ENCODE data around the gene ALPK1.

Gene ALPK1

DNA sequence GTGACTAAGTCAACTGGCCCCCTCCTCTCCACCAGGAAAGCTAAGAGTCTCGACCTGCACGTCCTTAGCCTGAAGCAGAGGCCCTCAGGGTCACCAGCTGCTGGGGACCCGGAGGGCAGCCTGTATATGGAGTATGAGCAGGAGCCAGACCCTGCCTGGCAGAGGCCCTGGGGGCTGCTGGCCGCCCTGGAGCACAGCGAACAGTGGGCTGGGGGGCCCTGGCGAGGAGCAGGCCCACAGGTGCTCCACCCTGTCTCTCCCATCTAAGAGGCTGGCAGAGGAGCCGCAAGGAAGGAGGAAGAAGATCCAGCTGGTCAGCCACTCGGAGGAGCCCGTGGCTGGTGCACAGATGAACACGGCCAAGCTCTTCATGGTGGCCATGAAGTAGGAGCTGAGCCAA is 61.2 kb downstream of the ALPK1 start:
- H3K4me3 ChIP-seq (ENCODE audit: low read depth, low read length): no peak overlapping the region
- DNase-seq (ENCODE audit: low read depth): no peak
- TF ChIP-seq, protein P1, sequence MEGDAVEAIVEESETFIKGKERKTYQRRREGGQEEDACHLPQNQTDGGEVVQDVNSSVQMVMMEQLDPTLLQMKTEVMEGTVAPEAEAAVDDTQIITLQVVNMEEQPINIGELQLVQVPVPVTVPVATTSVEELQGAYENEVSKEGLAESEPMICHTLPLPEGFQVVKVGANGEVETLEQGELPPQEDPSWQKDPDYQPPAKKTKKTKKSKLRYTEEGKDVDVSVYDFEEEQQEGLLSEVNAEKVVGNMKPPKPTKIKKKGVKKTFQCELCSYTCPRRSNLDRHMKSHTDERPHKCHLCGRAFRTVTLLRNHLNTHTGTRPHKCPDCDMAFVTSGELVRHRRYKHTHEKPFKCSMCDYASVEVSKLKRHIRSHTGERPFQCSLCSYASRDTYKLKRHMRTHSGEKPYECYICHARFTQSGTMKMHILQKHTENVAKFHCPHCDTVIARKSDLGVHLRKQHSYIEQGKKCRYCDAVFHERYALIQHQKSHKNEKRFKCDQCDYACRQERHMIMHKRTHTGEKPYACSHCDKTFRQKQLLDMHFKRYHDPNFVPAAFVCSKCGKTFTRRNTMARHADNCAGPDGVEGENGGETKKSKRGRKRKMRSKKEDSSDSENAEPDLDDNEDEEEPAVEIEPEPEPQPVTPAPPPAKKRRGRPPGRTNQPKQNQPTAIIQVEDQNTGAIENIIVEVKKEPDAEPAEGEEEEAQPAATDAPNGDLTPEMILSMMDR (IDR thresholded peaks at IDR 0.05; ENCODE audit: control insufficient read depth, extremely low read depth, insufficient read depth): no peak

DNA sequence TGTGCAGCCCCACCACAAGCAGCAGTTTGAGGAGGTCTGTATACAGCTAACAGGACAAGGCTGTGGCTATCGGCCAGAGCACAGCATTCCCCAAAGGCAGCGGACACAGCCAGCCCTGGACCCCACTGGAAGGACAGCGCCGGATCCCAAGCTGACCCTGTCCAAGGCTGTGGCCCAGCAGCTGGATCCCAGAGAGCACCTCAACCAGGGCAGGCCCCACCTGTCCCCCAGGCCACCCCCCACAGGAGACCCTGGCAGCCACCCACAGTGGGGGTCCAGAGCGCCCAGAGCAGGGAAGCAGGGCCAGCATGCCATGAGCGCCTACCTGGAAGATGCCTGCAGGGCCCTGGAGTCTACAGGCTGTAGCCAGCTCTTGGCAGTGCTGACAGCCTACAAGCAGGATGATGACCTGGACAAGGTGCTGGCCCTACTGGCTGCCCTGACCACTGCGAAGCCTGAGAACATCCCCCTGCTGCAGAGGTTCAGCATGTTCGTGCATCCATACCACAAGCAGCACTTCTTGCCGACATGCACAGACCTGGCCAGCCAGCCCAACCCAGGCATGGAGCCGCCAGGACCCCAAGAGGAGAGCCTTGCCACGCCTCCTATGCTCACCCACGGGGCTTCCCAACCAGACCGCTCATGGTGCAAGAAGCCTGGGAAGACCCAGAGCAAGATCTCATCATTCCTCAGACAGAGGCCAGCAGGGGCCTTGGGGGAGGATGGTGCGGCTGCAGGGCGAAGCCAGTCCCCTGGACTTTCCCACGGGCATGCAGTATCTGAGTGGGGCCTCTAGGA is 62.0 kb downstream of the ALPK1 start:
- no peak for DNase-seq (ENCODE audit: low read depth)
- H3K4me3 ChIP-seq (ENCODE audit: low read depth, low read length): no peak overlapping the region
- TF ChIP-seq, protein P1 (IDR thresholded peaks at IDR 0.05; ENCODE audit: control insufficient read depth, extremely low read depth, insufficient read depth): no peak

GRCh38 chr4:112361181-112361791 is 64.1 kb downstream of the ALPK1 start:
- TF ChIP-seq, protein P1 (IDR thresholded peaks at IDR 0.05; ENCODE audit: control insufficient read depth, extremely low read depth, insufficient read depth): no peak
- DNase-seq (ENCODE audit: low read depth): no peak
- H3K4me3 ChIP-seq (ENCODE audit: low read depth, low read length): no peak overlapping the region

- DNase-seq (ENCODE audit: low read depth): no peak
- TF ChIP-seq, protein P1 (IDR thresholded peaks at IDR 0.05; ENCODE audit: control insufficient read depth, extremely low read depth, insufficient read depth): no peak
- no peak overlapping the region for H3K4me3 ChIP-seq (ENCODE audit: low read depth, low read length)
These were observed 73.3 kb downstream of the ALPK1 start for GRCh38 chr4:112370466-112370865.

DNA sequence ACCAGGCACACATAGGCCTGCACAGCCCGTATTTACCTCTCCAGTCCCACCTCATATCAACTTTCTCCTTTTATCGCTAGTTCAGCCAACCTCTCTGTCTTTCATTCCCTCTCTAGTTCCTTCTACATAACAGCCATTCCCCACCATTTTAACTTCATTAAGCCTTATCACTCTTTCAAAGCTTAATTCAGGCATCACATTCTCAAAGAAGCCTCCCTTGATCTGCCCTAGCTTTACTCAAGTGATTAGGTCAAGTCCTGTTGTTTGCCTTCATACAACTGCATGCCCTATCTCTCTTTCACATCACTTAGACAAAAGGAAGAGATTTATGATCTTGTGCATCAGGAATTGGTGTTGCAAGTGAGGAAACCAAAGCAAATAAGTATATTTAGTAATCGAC is 74.2 kb downstream of the ALPK1 start:
- DNase-seq (ENCODE audit: low read depth): peak; percentile 2
- TF ChIP-seq, protein P1 (IDR thresholded peaks at IDR 0.05; ENCODE audit: control insufficient read depth, extremely low read depth, insufficient read depth): no peak
- no peak overlapping the region for H3K4me3 ChIP-seq (ENCODE audit: low read depth, low read length)

DNA sequence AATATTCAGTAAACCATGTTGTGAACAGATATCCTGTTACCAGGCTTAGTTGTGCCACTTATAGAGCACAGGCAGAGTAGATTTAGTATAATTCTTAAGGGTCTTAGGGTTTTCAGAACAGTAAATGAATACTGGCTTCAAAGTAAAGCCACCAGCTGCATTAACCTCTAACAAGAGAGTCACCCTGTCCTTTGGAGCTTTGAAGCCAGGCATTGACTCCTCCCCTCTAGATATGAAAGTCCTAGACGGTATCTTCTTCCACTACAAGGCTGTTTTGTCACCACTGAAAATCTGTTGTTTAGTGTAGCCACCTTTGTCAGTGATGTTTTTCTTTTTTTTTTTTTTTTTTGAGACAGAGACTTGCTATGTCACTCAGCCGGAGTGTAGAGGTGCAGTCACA is 77.7 kb downstream of the ALPK1 start:
- TF ChIP-seq, protein P1 (IDR thresholded peaks at IDR 0.05; ENCODE audit: control insufficient read depth, extremely low read depth, insufficient read depth): no peak
- no peak for DNase-seq (ENCODE audit: low read depth)

More for the DNA sequence above, 77.7 kb downstream of the ALPK1 start:
- H3K4me3 ChIP-seq (ENCODE audit: low read depth, low read length): no peak overlapping the region
